Urinary bladder (tissue), 4 donors: ENCODE results near the gene SWT1. TPM values are rescaled to one million over a fixed set of nuclear protein-coding genes. Genes with fewer than 3 reads are reported as not detected.
"Not testable (repeated sequence)": the region's sequence is repeated elsewhere in the genome, so short reads cannot be mapped to it uniquely, and the experiment has no call there.

Experiments used
- DNase-seq: peaks from one replicate; pipeline ENCODE4 v3.0.0-alpha.2; 2015; ENCODE audit errors: extremely low spot score
- H3K27ac ChIP-seq: one replicate; pipeline ENCODE4 v1.5.1; 2013; ENCODE audit warnings: low read depth, mild to moderate bottlenecking, moderate library complexity
- H3K36me3 ChIP-seq: one replicate; pipeline ENCODE4 v1.6.1; 2013; ENCODE audit warnings: mild to moderate bottlenecking, moderate library complexity; ENCODE audit not compliant: insufficient read depth
- H3K4me1 ChIP-seq: one replicate; pipeline ENCODE4 v1.6.1; 2013; ENCODE audit warnings: mild to moderate bottlenecking, moderate library complexity; ENCODE audit not compliant: insufficient read depth
- H3K4me3 ChIP-seq: one replicate; pipeline ENCODE4 v1.5.1; 2013; ENCODE audit warnings: low read depth, low read length
- WGBS: extraction: QIAGEN DNeasy Blood & Tissue Kit; methylation state at CpG from one replicate; pipeline ENCODE4 v1.1.7; 2013; 5-methylcytosine and 5-hydroxymethylcytosine counted together
- polyA plus RNA-seq: library from polyadenylated mRNA; stranded (reverse); fragments of 200-250 nt; gene quantifications from one replicate; pipeline ENCODE4 v1.2.3, GENCODE V29; 2013
- total RNA-seq: library from RNA; depleted of rRNA; stranded (reverse); fragments of >200 nt; gene quantifications from one replicate; pipeline ENCODE4 v1.2.3, GENCODE V29; 2014
- donor health status: healthy with polysubstance abuse.
- donor health status: healthy.

The SWT1 gene
- total and polyA plus RNA-seq, 2 donors = 3.9 to 24.6 TPM

DNA sequence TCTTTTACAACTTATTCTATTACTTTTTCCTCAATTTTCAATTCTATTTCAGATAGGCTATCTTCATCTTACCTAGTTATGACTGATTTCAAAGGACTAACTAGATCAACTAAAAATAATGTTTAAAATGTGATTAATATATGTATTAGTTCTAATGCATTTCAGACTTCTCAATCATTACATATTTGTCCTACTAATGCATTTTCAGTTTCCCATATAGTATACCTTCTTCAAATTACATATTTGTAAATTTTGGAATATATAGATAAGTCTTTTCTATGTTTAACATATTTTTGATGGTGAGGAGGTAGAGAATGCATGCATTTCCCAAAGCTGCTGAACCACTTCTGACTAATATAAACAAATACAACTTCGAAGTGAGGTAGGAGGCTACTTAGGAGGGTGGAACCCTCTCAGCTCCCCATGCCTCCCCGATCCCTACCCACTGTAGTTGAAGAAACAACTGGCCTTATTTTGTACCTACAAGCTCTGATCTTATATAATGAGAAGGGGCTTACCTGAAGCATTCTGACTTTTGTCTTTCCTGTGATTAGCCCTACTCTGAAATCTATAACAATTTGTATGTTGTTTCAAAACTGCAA lies 2.0 kb upstream of the SWT1 start:
- no peak for DNase-seq
- Histone ChIP-seq H3K4me3 (no peak overlapping the region), H3K36me3 (no peaks in the 10 kb centered on the region), H3K4me1 (no peaks in the 10 kb centered on the region), H3K27ac (no peak overlapping the region)
- 28% methylated on average over 2 of the region's 2 CpGs for WGBS

DNA sequence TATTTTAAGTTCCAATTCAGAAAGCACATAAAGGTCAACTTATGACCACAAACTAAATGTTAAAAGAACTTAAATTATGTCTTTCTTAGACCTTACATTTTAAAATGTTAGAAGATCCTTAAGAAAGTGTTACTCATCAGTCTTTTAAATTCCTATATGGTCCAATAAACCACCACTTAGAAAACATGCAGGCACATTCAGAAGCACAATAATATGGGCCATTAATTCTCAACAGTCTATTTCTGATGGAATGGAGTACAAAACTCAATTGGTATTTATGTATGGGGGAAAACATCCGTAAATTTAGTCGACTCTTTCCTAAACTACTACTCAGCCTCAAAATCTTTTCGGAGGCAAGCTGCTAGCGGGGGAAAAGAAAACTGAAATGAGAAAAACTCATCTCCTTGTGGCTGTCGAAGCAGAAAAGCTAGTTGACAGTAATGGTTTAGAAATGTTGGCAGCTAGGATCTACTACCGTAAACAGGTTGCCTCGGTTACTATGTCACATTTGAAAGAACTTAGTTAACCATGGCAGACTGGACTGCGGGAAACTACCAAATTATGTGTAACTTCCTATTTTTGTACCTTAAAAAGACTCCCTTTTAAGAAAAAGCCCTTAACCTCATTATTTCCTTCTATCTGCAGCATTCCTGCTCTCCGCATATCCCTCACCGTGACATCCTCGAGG lies 1.2 kb upstream of the SWT1 start:
- Histone ChIP-seq H3K36me3 (no peaks in the 10 kb centered on the region), H3K4me1 (no peaks in the 10 kb centered on the region), H3K27ac (peak overlapping the region; percentile 98), H3K4me3 (peak overlapping the region; percentile 79)
- 5% methylated on average over 11 of the region's 11 CpGs for WGBS
- no peak for DNase-seq

DNA sequence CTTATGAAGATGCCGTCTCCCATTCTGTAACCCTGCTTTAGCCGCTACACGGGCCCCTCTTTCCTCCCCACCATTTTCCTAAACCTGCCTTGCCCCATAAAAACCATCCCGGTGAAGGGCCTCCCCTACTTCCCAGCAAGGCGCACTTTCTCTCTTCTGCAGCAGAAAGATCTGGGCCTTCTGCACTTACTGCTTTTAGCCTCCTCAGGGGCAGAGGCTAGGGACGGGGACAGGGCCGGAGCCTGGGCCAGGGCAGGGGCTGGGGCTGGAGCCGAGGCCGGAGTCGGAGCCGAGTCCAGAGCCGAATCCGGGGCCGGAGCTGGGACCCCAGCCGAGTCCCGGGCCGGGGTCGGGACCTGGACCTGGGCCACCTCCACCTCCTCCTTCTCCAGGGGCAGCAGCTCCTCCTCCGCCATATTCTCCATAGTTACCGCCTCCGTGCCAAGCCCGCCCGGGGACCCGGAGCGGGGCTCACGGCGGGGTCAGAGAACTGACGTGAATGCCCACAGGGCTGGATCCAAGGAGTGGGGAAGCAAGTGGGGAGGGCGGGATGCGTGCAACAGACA lies 596 bp upstream of the SWT1 start:
- Histone ChIP-seq H3K4me1 (no peaks in the 10 kb centered on the region), H3K27ac (peak overlapping the region; percentile 98), H3K36me3 (no peaks in the 10 kb centered on the region), H3K4me3 (peak overlapping the region; percentile 79)
- no peak for DNase-seq
- under 1% methylated on average over 30 of the region's 30 CpGs for WGBS

DNA sequence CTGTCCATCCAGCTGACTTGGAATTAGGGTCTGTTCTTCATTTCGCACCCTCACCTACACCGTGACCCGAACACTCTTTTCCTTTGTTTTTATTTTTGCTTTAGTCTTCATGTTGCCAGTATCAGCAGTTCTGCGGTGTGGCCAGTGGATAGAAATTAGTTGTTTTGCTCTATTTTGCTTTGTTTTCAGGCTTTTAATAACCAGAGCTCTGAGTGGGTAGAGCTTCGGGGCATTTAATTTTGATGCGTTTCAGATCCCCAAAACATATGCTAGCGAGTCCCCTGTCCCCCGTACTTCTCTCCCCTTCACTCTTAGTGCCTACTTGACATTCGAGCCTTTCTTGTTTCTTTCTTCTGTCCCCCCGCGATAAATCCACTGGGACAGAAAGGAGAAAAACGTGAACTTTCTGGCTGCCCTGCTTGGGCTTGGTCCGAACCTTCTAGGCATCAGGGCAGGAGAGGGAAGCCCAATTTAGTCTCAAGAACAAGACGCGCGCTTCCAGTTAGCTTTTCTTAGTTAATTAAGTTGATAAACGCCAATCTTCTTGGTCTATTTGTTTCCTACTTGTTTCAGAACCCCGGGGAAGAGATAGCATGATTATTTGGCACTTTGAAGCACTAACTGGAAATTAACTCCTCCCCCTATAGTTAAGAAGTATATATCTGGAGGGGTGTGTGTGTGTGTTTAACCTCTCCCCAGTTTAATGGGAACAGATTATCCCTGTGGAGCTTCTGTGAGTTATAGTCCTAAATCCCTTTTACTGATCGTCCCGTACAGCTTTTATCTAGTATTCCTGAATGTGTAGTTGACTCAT lies 839 bp downstream of the SWT1 start:
- peak overlapping the region; percentile 73 for H3K4me3 ChIP-seq
- H3K27ac ChIP-seq = peak overlapping the region; percentile 93
- no peaks in the 10 kb centered on the region for H3K36me3 ChIP-seq
- no peak for DNase-seq
- under 1% methylated on average over 20 of the region's 20 CpGs for WGBS
- no peaks in the 10 kb centered on the region for H3K4me1 ChIP-seq

DNA sequence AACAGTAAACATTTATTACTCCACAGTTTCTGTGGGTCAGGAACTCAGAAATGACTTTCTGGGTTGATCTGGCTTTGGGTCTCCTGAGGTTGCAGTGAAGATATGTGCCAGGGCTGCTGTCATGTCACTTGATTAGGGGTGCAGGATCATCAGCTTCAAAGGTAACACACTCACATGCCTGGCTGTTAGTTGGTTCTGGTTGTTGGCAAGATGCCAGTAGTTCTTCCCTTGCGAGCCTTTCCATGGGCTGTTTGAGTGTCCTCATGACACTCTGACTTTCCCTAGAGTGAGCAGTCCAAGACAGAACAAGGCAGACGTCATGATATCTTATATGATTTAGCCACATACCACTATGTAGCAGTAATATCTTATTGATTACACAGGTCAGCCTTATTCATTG lies 1.8 kb downstream of the SWT1 start:
- H3K4me3 ChIP-seq = no peak overlapping the region

DNA sequence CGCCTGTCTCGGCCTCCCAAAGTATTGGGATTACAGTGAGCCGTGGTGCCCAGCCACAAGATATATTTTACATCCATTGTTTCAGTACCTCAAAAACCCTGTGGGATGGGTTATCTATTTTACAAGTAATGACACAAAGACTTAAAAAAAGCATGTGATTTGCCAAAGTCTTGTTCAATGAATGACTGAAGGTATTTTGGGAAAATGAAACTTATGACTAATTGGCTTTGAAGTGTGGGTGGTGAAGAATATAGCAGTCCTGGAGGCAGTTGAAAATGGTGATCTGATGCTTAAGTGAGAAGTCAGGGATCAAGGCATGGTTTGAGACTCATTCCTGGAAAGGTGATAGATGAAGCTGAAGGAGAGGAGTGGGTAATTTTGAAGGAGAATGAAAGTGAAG lies 3.0 kb downstream of the SWT1 start:
- no peak for DNase-seq
- H3K36me3 ChIP-seq = no peaks in the 10 kb centered on the region

More for the DNA sequence above, 1.8 kb downstream of the SWT1 start:
- WGBS = 73% methylated on average over 2 of the region's 2 CpGs
- Histone ChIP-seq H3K27ac (no peak overlapping the region), H3K4me1 (no peaks in the 10 kb centered on the region), H3K36me3 (no peaks in the 10 kb centered on the region)
- DNase-seq = no peak

DNA sequence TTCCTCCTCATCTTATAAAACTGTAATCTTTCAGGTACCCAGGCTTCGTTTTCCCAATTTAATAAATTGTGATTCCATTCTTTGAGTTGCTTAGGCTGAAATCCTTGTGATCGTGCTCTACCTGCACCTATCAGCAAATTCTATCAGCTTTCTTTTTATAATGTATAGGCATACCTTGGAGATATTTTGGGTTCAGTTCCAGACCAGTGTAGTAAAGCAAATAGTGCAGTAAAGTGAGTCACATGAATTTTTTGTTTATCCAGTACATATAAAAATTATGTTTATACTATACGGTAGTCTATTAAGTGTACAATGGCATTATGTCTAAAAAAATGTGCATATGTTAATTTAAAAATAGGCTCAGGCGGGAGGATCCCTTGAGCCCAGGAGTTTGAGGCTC lies 5.5 kb downstream of the SWT1 start:
- Histone ChIP-seq H3K27ac (no peak overlapping the region), H3K4me3 (no peak overlapping the region), H3K4me1 (no peaks in the 10 kb centered on the region), H3K36me3 (peaks cover 3% of the 10 kb centered on the region)
- DNase-seq = no peak
- 89% methylated on average over 4 of the region's 4 CpGs for WGBS

More for the DNA sequence above, 3.0 kb downstream of the SWT1 start:
- no peak overlapping the region for H3K4me3 ChIP-seq
- no peak overlapping the region for H3K27ac ChIP-seq
- no peaks in the 10 kb centered on the region for H3K4me1 ChIP-seq
- WGBS = 97% methylated on average over 3 of the region's 3 CpGs

DNA sequence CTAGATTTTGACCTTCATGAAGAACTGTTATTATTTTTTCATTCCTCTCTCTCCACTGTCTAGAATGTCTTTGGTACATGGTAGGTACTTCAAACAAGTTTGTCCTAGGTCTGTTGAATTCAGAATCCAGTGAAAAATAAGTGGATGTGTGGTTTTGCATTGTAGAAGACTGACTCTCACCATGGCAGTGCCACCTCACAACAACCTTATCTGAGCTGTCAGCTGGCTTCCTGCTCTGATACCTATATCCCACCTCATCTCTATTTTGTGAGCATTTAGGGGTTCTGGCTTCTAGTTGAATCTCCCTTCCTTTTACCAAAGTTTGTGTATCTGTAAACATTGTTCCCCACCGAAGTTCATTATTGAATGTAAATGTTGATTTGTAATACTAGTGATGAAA lies 9.1 kb downstream of the SWT1 start:
- H3K4me1 ChIP-seq = no peaks in the 10 kb centered on the region
- 64% methylated on average over 1 of the region's 1 CpG for WGBS
- H3K27ac ChIP-seq = no peak overlapping the region
- no peak overlapping the region for H3K4me3 ChIP-seq
- no peak for DNase-seq
- H3K36me3 ChIP-seq = peaks cover 4% of the 10 kb centered on the region

DNA sequence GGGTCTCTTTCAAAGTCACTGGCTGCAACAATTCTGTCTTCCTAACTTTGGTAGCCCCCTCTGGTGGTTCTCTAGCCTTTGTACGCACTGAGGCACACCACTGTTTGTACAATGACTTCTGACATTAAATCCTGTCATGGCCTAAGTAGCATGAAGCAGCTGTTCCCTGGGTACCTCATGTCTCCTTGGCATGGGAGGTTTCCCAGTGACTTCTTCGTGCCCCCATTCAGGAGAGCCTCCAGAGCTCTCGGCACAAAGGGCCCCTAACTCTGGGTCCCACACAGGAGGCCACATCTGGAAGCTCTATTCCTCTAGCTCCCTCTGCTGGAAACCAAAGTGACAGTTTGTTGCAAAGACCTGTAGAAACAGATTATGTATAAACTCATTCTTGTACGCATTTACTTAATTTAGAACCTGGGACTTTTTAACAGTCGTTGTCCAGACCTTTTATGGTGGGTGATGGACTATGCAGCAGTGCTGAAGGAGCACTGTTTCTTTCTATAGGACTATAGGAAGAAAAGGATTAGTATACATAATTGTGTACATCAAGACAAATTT lies 13.4 kb downstream of the SWT1 start:
- Histone ChIP-seq H3K27ac (no peak overlapping the region), H3K4me3 (no peak overlapping the region), H3K36me3 (peaks cover 4% of the 10 kb centered on the region), H3K4me1 (no peaks in the 10 kb centered on the region)
- WGBS = 24% methylated on average over 5 of the region's 5 CpGs
- no peak for DNase-seq

DNA sequence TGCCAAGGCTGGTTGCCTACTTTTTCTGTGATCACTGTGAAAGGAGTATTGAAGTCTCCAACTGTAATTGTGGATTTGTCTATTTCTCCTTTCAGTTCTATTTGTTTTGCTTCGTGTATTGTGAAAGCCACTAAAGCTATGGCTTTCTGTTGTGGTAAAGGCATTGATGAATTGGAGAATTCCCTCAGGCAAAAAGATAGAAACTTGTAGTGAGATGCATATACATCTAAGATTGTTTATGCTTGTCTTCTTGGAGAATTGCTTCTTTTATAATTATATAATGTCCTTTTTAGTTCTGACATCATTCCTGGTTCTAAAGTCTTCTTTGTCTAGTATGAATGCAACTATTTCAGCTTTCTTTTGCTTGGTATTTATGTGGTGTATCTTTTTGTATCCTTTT lies 36.8 kb downstream of the SWT1 start:
- Histone ChIP-seq H3K27ac (no peak overlapping the region), H3K4me3 (no peak overlapping the region), H3K4me1 (no peaks in the 10 kb centered on the region), H3K36me3 (peaks cover 3% of the 10 kb centered on the region)
- WGBS = 77% methylated on average over 1 of the region's 1 CpG
- DNase-seq = no peak

DNA sequence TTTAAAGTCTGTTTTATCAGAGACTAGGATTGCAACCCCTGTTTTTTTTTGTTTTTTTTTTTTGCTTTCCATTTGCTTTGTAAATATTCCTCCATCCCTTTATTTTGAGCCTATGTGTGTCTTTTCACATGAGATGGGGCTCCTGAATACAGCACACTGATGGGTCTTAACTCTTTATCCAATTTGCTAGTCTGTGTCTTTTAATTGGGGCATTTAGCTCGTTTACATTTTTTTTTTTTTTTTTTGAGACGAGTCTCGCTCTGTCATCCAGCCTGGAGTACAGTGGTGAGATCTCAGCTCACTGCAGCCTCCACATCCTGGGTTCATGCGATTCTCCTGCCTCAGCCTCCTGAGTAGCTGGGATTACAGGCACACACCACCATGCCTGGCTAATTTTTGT lies 41.7 kb downstream of the SWT1 start:
- H3K27ac ChIP-seq, H3K4me1 ChIP-seq, H3K36me3 ChIP-seq, DNase-seq, H3K4me3 ChIP-seq: not testable (repeated sequence)
- WGBS = 96% methylated on average over 4 of the region's 4 CpGs

DNA sequence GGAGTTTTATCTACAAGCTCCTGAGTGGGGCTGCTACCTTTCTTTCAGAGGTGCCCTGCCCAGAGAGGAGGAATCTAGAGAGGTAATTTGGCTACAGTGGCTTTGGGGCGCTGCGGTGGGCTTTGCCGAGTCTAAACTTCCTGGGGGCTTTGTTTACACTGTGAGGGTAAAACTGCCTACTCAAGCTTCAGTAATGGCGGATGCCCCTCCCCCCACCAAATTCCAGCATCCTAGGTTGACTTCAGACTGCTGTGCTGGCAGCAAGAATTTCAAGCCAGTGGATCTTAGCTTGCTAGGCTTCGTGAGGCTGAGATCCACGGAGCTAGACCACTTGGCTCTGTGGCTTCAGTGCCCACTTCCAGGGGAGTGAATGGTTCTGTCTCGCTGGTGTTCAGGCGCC lies 43.9 kb downstream of the SWT1 start:
- H3K27ac ChIP-seq = no peak overlapping the region
- H3K36me3 ChIP-seq = no peaks in the 10 kb centered on the region
- H3K4me1 ChIP-seq = no peaks in the 10 kb centered on the region
- no peak overlapping the region for H3K4me3 ChIP-seq
- no peak for DNase-seq
- 90% methylated on average over 8 of the region's 8 CpGs for WGBS

DNA sequence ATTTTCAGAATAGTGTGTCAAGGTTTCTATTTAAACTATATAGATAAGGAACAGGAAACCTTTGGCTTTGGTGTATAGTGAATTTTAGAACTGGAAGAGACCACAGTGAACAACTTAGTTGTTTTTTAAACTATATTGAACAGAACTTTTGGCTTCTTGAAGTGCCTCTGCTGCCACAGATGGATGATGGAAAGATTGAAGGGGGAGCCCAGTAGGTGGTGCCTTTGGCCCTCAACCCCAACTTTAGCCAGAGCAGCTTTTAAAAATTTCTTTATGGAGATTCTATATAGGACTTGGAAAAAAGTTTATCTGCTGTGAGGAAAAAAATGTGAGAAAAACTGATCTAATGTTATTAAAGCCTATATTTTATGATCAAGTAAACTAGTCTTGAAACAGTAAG lies 50.2 kb downstream of the SWT1 start:
- no peaks in the 10 kb centered on the region for H3K36me3 ChIP-seq
- H3K4me1 ChIP-seq = no peaks in the 10 kb centered on the region
- DNase-seq = no peak
- no peak overlapping the region for H3K27ac ChIP-seq
- H3K4me3 ChIP-seq = no peak overlapping the region
